HCT116 (cell line): ENCODE results near the gene MOAP1.
"Not testable (repeated sequence)": the region's sequence is repeated elsewhere in the genome, so short reads cannot be mapped to it uniquely, and the experiment has no call there.

ENCODE experiments used
- CEBPB ChIP-seq: IDR thresholded peaks from 2 replicates; pipeline ENCODE4 v1.6.1; 2012; ENCODE audit warnings: low read depth
- CTCF ChIP-seq, 3 experiments: fragments of 200-600 bp in 1 of 3; sonication (generic) in 1 of 3; IDR thresholded peaks in 2 of 3; conservative IDR thresholded peaks in 1 of 3; 2 replicates each; pipeline ENCODE4 v1.5.1; 2012 to 2017; ENCODE audit warnings: low read depth in 2 of 3, low read length in 2 of 3, antibody characterized with exemption in 1 of 3, borderline replicate concordance in 1 of 3, control low read depth in 1 of 3, mild to moderate bottlenecking in 1 of 3, mixed read lengths in 1 of 3, mixed run types in 1 of 3, moderate library complexity in 1 of 3; ENCODE audit not compliant: insufficient read depth in 1 of 3
- EGR1 ChIP-seq: IDR thresholded peaks from 2 replicates; pipeline ENCODE4 v1.6.1; 2012; ENCODE audit warnings: low read depth
- EZH2 ChIP-seq: fragments of 200-600 bp; sonication (generic); IDR thresholded peaks from 2 replicates; pipeline ENCODE4 v1.6.1; 2017; ENCODE audit warnings: antibody characterized with exemption, mixed run types
- POLR2A ChIP-seq: IDR thresholded peaks from 2 replicates; pipeline ENCODE4 v1.7.0; 2011; ENCODE audit warnings: borderline replicate concordance; ENCODE audit not compliant: insufficient read depth, insufficient read length; ENCODE audit errors: extremely low read depth
- POLR2AphosphoS5 ChIP-seq: IDR thresholded peaks from 2 replicates; pipeline ENCODE4 v1.6.1; 2011; ENCODE audit warnings: mild to moderate bottlenecking, low read depth, low read length, moderate library complexity
- ZNF274 ChIP-seq: fragments of 200-500 bp; sonication (Bioruptor generic); IDR thresholded peaks from 2 replicates; pipeline ENCODE4 v1.6.1; 2014; ENCODE audit warnings: mild to moderate bottlenecking, low read depth, low read length, inconsistent platforms

- not testable (repeated sequence) for TF ChIP-seq CTCF (IDR thresholded peaks at IDR 0.05 in 2 of 3, conservative IDR thresholded peaks at IDR 0.05 in 1 of 3; ENCODE audit: borderline replicate concordance in 1 of 3, insufficient read depth in 1 of 3, low read depth in 2 of 3, low read length in 2 of 3); EGR1; POLR2AphosphoS5; CEBPB; POLR2A; EZH2; ZNF274
Measured at GRCh38 chr14:93233078-93233477, 48.4 kb upstream of the MOAP1 start.
